WTC11 (cell line): ENCODE measurements around the gene PHLPP2. TPM values are rescaled to one million over a fixed set of nuclear protein-coding genes. Genes with fewer than 3 reads are reported as not detected.

Experiments
- ATAC-seq: fragments of 200-7000 bp; cut with Tn5 transposase; 2 replicates; pipeline ENCODE4 v1.10.0; 2021; ENCODE audit warnings: mild to moderate bottlenecking, moderate library complexity
- CTCF ChIA-PET: fragments of 300-600 bp; sonication (Branson Sonifier 250); formaldehyde crosslinking; loops from one replicate; lab custom pipeline; 2021; ENCODE audit warnings: antibody characterized with exemption; lab: Charles Lee
- POLR2A ChIA-PET: fragments of 350-600 bp; sonication (Branson Sonifier 250); formaldehyde crosslinking; loops from one replicate; lab custom pipeline; 2021; ENCODE audit warnings: antibody characterized with exemption; lab: Charles Lee
- DNase-seq: peaks from one replicate; pipeline ENCODE4 v3.0.0; 2021; ENCODE audit warnings: low spot score
- H3K27ac Mint-ChIP-seq: 2 replicates; pipeline ENCODE4 v1.8.0; 2021; ENCODE audit warnings: mixed read lengths
- H3K27me3 Mint-ChIP-seq: 2 replicates; pipeline ENCODE4 v1.8.0; 2021; ENCODE audit warnings: low read depth, mild to moderate bottlenecking, moderate library complexity, mixed read lengths
- H3K36me3 Mint-ChIP-seq: 2 replicates; pipeline ENCODE4 v1.8.0; 2021; ENCODE audit warnings: mixed read lengths
- H3K4me1 Mint-ChIP-seq: 2 replicates; pipeline ENCODE4 v1.8.0; 2022; ENCODE audit warnings: mixed read lengths
- H3K4me3 Mint-ChIP-seq: 2 replicates; pipeline ENCODE4 v1.8.0; 2021; ENCODE audit warnings: mild to moderate bottlenecking, moderate library complexity, mixed read lengths
- H3K9me3 Mint-ChIP-seq: 2 replicates; pipeline ENCODE4 v1.8.0; 2021; ENCODE audit warnings: mixed read lengths
- ATF1 ChIP-seq: sonication (generic); formaldehyde crosslinking; IDR thresholded peaks from 2 replicates; pipeline ENCODE4 v1.8.1; 2023; ENCODE audit warnings: mild to moderate bottlenecking, moderate library complexity, missing genetic modification reagents
- CREM ChIP-seq: sonication (generic); formaldehyde crosslinking; IDR thresholded peaks from 2 replicates; pipeline ENCODE4 v1.8.1; 2022; ENCODE audit warnings: mild to moderate bottlenecking, missing genetic modification reagents, moderate library complexity
- E2F4 ChIP-seq: sonication (generic); formaldehyde crosslinking; IDR thresholded peaks from 2 replicates; pipeline ENCODE4 v1.8.1; 2022; ENCODE audit warnings: low read depth, mild to moderate bottlenecking, moderate library complexity, missing genetic modification reagents, borderline replicate concordance
- E2F5 ChIP-seq: sonication (generic); formaldehyde crosslinking; IDR thresholded peaks from 2 replicates; pipeline ENCODE4 v1.8.1; 2022; ENCODE audit warnings: mild to moderate bottlenecking, moderate library complexity, missing genetic modification reagents
- FOXJ3 ChIP-seq: sonication (generic); formaldehyde crosslinking; IDR thresholded peaks from 2 replicates; pipeline ENCODE4 v1.9.0; 2021; ENCODE audit warnings: missing genetic modification reagents, mild to moderate bottlenecking, borderline replicate concordance
- FOXP4 ChIP-seq: sonication (generic); formaldehyde crosslinking; IDR thresholded peaks from 2 replicates; pipeline ENCODE4 v1.8.0; 2022; ENCODE audit warnings: mild to moderate bottlenecking, missing genetic modification reagents
- GTF2I ChIP-seq: fragments of 250-450 bp; sonication (Bioruptor Pico); conservative IDR thresholded peaks from 2 replicates; pipeline ENCODE4 v1.4.0; 2021; ENCODE audit warnings: mild to moderate bottlenecking
- HMGA2 ChIP-seq: fragments of 250-450 bp; sonication (Bioruptor Pico); IDR thresholded peaks from 2 replicates; pipeline ENCODE4 v1.4.0; 2021; ENCODE audit warnings: mild to moderate bottlenecking, moderate library complexity
- JUN ChIP-seq: sonication (generic); formaldehyde crosslinking; IDR thresholded peaks from 2 replicates; pipeline ENCODE4 v1.8.0; 2023; ENCODE audit warnings: mild to moderate bottlenecking, missing genetic modification reagents
- NFE2L1 ChIP-seq: sonication (generic); formaldehyde crosslinking; IDR thresholded peaks from 2 replicates; pipeline ENCODE4 v1.8.1; 2023; ENCODE audit warnings: missing genetic modification reagents
- OVOL2 ChIP-seq: fragments of 250-450 bp; sonication (Bioruptor Pico); IDR thresholded peaks from 2 replicates; pipeline ENCODE4 v1.9.0; 2021; ENCODE audit warnings: mild to moderate bottlenecking, borderline replicate concordance
- TEAD4 ChIP-seq: sonication (generic); formaldehyde crosslinking; IDR thresholded peaks from 2 replicates; pipeline ENCODE4 v1.8.0; 2022; ENCODE audit warnings: mild to moderate bottlenecking, missing genetic modification reagents
- ZNF219 ChIP-seq: sonication (generic); formaldehyde crosslinking; IDR thresholded peaks from 2 replicates; pipeline ENCODE4 v1.8.0; 2023; ENCODE audit warnings: missing genetic modification reagents, mild to moderate bottlenecking, borderline replicate concordance
- ZNF317 ChIP-seq: sonication (generic); formaldehyde crosslinking; IDR thresholded peaks from 2 replicates; pipeline ENCODE4 v1.8.1; 2023; ENCODE audit warnings: low read depth, mild to moderate bottlenecking, moderate library complexity, missing genetic modification reagents, borderline replicate concordance
- ZNF425 ChIP-seq: fragments of 250-450 bp; sonication (Bioruptor Pico); conservative IDR thresholded peaks from 2 replicates; pipeline ENCODE4 v1.9.0; 2021; ENCODE audit warnings: mild to moderate bottlenecking
- total RNA-seq: library from RNA; stranded (reverse); gene quantifications from 3 replicates; pipeline ENCODE4 v1.2.3, GENCODE V29; 2021
- TF ChIP-seq, protein P1 (sequence below): sonication (generic); formaldehyde crosslinking; IDR thresholded peaks from 2 replicates; pipeline ENCODE4 v1.8.1; 2023; ENCODE audit warnings: mild to moderate bottlenecking, moderate library complexity, missing genetic modification reagents
- TF ChIP-seq, protein P2 (sequence below): sonication (generic); formaldehyde crosslinking; conservative IDR thresholded peaks from 2 replicates; pipeline ENCODE4 v1.8.1; 2023; ENCODE audit warnings: mild to moderate bottlenecking, low read depth, missing genetic modification reagents, moderate library complexity
- TF ChIP-seq, protein P3 (sequence below): fragments of 250-450 bp; sonication (Bioruptor Pico); IDR thresholded peaks from 2 replicates; pipeline ENCODE4 v1.9.0; 2021; ENCODE audit warnings: mild to moderate bottlenecking
- TF ChIP-seq, protein P4 (sequence below): sonication (generic); formaldehyde crosslinking; IDR thresholded peaks from 2 replicates; pipeline ENCODE4 v1.8.1; 2022; ENCODE audit warnings: mild to moderate bottlenecking, missing genetic modification reagents, moderate library complexity, borderline replicate concordance
- TF ChIP-seq, protein P5 (sequence below): fragments of 250-450 bp; sonication (Bioruptor Pico); IDR thresholded peaks from 2 replicates; pipeline ENCODE4 v1.9.0; 2021; ENCODE audit warnings: moderate library complexity, mild to moderate bottlenecking, inconsistent platforms, borderline replicate concordance

PHLPP2 gene
- total RNA-seq, 1 experiment from 2014 or later: 29.3 TPM

- TF ChIP-seq, protein P1, sequence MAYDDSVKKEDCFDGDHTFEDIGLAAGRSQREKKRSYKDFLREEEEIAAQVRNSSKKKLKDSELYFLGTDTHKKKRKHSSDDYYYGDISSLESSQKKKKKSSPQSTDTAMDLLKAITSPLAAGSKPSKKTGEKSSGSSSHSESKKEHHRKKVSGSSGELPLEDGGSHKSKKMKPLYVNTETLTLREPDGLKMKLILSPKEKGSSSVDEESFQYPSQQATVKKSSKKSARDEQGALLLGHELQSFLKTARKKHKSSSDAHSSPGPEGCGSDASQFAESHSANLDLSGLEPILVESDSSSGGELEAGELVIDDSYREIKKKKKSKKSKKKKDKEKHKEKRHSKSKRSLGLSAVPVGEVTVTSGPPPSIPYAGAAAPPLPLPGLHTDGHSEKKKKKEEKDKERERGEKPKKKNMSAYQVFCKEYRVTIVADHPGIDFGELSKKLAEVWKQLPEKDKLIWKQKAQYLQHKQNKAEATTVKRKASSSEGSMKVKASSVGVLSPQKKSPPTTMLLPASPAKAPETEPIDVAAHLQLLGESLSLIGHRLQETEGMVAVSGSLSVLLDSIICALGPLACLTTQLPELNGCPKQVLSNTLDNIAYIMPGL (CRISPR knock-in tag): no peak
- no peak for TF ChIP-seq ZNF425 (CRISPR knock-in tag)
- TF ChIP-seq ZNF219 (CRISPR knock-in tag): no peak
- no peak for TF ChIP-seq FOXJ3 (CRISPR knock-in tag)
- TF ChIP-seq, all 79 proteins: peak for 0
Observed at GRCh38 chr16:71703333-71703732, 21.2 kb downstream of the PHLPP2 start (continued).

DNA sequence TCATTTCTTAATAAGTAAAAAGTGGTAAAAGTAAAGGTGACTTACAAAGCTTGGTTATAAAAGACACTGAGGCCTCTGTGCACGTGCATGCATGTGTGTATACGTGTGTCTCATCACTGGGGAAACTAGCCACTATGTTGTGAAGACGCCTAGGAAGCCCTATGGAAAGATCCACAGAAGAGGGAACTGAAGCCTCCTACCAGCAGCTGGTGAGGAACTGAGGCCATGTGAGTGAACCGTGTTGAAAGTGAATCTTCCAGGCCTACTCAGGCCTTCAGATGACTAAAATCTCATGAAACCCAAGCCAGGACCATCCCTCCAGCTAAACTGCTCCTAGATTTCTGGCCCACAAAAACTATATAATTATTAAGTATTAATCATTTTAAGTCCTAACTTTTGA lies 23.7 kb downstream of the PHLPP2 start:
- Mint-ChIP-seq H3K36me3 (peaks cover 19% of the 10 kb centered on the region), H3K9me3 (no peaks in the 10 kb centered on the region), H3K4me1 (peaks cover 15% of the 10 kb centered on the region), H3K27me3 (no peaks in the 10 kb centered on the region), H3K4me3 (no peak overlapping the region), H3K27ac (no peak overlapping the region; the same call in 1 of the 2 replicates)
- POLR2A ChIA-PET: no interaction called here
- TF ChIP-seq, protein P2, sequence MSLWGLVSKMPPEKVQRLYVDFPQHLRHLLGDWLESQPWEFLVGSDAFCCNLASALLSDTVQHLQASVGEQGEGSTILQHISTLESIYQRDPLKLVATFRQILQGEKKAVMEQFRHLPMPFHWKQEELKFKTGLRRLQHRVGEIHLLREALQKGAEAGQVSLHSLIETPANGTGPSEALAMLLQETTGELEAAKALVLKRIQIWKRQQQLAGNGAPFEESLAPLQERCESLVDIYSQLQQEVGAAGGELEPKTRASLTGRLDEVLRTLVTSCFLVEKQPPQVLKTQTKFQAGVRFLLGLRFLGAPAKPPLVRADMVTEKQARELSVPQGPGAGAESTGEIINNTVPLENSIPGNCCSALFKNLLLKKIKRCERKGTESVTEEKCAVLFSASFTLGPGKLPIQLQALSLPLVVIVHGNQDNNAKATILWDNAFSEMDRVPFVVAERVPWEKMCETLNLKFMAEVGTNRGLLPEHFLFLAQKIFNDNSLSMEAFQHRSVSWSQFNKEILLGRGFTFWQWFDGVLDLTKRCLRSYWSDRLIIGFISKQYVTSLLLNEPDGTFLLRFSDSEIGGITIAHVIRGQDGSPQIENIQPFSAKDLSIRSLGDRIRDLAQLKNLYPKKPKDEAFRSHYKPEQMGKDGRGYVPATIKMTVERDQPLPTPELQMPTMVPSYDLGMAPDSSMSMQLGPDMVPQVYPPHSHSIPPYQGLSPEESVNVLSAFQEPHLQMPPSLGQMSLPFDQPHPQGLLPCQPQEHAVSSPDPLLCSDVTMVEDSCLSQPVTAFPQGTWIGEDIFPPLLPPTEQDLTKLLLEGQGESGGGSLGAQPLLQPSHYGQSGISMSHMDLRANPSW: no peak
- TF ChIP-seq ZNF317 (CRISPR knock-in tag): no peak
- TF ChIP-seq, protein P3, sequence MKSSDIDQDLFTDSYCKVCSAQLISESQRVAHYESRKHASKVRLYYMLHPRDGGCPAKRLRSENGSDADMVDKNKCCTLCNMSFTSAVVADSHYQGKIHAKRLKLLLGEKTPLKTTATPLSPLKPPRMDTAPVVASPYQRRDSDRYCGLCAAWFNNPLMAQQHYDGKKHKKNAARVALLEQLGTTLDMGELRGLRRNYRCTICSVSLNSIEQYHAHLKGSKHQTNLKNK: no peak
- no peak for TF ChIP-seq HMGA2
- no peak for TF ChIP-seq CREM
- TF ChIP-seq NFE2L1 (CRISPR knock-in tag): no peak
- no peak for TF ChIP-seq FOXP4 (CRISPR knock-in tag)
- TF ChIP-seq, protein P4, sequence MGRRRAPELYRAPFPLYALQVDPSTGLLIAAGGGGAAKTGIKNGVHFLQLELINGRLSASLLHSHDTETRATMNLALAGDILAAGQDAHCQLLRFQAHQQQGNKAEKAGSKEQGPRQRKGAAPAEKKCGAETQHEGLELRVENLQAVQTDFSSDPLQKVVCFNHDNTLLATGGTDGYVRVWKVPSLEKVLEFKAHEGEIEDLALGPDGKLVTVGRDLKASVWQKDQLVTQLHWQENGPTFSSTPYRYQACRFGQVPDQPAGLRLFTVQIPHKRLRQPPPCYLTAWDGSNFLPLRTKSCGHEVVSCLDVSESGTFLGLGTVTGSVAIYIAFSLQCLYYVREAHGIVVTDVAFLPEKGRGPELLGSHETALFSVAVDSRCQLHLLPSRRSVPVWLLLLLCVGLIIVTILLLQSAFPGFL (CRISPR knock-in tag): no peak
- no peak for TF ChIP-seq FOXJ3 (CRISPR knock-in tag)
- TF ChIP-seq TEAD4 (CRISPR knock-in tag): no peak
- no peak for TF ChIP-seq GTF2I (CRISPR knock-in tag)
- TF ChIP-seq, protein P5, sequence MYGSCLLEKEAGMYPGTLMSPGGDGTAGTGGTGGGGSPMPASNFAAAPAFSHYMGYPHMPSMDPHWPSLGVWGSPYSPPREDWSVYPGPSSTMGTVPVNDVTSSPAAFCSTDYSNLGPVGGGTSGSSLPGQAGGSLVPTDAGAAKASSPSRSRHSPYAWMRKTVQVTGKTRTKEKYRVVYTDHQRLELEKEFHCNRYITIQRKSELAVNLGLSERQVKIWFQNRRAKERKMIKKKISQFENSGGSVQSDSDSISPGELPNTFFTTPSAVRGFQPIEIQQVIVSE: no peak
- TF ChIP-seq ATF1 (CRISPR knock-in tag): no peak
- TF ChIP-seq E2F4: no peak
- no peak for TF ChIP-seq JUN
- no peak for TF ChIP-seq E2F5 (CRISPR knock-in tag)
- TF ChIP-seq OVOL2 (CRISPR knock-in tag): no peak
- CTCF ChIA-PET: interaction anchor here (0.6 kb wide), 2 partner anchors 66 to 75 kb away, joined by 4 read pairs; partner anchors contain the start of gene MARVELD3
- ATAC-seq: no peak
- DNase-seq: no peak
